ENCODE results near the gene PTCRA.

Gene PTCRA

DNA sequence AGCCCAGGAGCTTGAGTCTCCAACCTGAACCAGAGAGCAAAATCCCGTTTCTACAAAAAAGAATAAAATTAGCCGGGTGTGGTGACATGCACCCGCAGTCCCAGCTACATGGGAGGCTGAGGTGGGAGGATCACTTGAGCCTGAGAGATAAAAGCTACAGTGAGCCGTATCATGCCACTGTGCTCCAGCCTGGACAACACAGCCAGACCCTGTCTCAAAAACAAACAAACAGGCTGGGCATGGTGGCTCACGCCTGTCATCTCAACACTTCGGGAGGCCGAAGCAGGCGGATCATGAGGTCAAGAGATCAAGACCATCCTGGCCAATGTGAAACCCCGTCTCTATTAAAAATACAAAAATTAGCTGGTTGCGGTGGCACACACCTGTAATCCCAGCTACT, 11.4 kb upstream of the PTCRA start:
- no peak for DNase-seq (ENCODE audit: low read depth, low spot score)

DNA sequence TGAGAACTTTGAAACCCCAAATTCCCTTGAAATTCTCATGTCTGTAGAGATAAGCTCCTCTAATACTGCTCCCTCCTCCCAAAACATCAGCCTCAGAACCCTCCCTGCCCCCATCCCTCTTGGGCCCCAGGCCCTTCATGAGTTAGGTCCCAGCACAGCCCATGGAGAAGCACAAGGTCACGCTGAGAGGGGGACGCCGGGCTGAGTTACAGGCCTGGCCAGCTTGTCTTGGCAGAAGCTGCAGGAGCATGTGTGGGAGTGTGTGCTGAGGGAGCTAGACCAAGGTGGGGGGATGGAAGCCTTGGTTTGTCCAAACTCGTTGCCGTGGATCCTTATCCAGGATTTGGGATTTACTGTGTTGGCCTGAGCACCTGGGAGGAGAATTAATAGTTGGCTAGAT, 8.5 kb upstream of the PTCRA start:
- no peak for DNase-seq (ENCODE audit: low read depth, low spot score)

DNA sequence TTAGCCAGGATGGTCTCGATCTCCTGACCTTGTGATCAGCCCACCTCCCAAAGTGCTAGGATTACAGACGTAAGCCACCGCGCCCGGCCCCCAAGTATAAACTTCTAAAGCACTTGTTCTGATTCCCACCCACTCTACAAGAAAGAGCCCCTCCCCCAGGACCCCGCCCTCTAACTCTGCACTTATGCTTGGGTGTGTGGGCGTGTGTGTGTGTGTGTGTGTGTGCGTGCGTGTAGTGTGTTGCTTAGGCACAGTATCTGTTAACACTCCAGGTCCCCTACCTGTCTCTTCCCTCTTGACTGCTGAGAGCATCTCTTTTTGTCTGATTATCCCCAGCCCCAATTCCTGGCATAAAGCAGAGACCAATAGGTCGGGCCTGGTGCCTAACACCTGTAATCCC, 6.0 kb upstream of the PTCRA start:
- no peak for DNase-seq (ENCODE audit: low read depth, low spot score)

DNA sequence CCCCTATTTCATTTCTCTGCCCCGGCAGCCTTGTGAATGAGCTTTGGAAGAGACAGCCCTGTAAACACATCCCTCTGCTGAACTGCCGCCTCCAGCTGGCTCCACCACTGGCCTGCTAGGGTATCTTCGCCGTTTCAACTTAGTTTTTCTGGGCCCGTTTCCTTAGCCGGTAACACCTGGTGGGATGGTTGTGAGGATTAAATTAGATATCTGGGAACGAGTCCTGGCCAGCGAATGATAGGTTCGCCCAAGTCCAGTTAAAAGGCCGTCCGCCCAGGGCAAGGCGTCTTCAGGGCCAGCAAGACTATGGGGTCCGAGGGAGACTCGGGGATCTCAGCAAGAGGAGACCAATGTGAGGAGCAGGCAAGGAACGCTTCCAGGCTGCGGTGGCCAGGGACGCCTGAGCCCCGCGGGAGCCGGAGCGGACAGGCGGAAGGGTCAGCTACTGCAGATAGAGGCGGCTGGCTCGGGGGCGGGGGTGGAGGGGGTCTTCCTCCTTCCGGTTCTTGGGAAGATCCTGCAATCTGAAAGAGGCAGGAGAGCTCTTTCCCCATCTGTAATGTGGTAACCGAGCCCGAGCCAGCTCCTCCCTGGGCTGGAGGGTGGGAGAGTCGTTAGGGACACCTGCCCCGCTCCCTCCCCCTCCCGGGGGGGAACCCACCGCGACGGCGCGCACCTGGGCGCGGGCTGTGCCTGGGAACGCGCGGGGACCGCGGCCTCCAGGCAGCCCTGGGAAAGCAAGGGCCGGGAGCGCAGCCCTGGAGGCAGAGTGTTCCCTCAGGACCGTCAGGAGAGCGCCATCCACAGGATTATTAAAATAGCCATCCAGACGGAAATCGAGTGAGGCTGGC, 4.5 kb upstream of the PTCRA start:
- peak; percentile 79 for DNase-seq (ENCODE audit: low read depth, low spot score)

DNA sequence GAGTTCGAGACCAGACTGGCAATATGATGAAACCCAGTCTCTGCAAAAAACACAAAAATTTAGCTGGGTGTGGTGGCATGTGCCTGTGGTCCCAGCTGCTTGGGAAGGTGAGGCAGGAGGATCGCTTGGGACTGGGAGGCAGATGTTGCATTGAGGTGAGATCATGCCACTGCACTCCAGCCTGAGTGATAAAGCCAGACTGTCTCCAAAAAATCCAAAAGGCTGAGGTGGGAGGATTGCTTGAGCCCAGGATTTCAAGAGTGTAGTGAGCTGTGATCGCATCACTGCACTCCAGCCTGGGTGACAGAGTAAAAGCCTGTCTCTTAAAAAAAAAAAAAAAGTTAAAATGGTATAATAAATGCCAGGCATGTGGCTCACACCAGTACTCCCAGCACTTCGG, 1.3 kb upstream of the PTCRA start:
- DNase-seq (ENCODE audit: low read depth, low spot score) = no peak

DNA sequence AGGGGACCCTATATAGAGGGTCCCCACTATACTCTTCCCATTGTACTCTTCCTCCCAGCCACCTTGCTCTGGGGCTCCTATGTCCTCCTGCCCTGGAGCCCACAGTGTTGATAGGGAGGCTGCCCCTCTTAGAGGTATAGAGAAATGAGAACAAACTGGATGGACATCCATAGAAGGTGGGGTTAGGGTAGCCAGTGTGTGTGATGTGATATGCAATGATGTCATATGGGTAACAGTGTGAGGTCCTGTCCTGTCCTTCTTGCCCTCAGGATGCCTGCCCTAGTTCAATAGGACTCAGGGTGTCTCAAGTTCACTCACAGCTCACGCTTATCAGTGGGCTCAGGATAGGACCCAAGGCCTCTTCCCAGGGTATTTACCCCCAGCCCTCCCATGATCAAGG, 435 bp downstream of the PTCRA start:
- no peak for DNase-seq (ENCODE audit: low read depth, low spot score)

DNA sequence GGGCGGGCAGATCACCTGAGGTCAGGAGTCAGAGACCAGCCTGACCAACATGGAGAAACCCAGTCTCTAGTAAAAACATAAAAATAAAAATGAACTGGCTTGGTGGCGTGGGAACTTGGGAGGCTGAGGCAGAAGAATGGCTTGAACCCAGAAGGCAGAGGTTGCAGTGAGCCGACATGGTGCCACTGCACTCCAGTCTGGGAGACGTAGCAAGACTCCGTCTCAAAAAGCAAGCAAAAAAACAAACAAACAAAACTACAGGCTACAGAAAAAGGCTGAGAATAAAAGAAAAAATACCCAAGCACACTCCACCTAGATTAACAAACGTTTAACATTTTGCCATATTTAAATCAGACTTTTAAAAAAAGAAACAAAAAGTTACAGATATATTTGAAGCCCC, 5.9 kb downstream of the PTCRA start:
- no peak for DNase-seq (ENCODE audit: low read depth, low spot score)

DNA sequence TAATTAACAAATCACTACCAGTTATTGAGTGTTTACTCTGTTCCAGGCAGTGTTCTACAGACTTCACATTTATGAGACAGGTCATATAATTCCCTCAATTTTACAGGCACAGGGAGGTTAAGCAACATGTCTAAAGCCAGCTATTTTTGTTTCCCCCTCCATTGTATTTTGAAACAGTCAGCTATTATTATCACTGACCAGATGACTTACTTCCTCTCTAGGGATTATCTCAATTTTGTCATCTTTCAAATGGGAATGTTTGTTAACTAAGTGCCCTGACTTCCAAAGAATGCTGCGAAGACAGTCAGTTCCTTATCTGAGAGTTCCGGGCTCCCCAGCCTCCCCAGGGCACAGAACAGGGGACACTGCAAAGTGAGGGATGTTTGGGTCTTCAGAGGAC, 7.8 kb downstream of the PTCRA start:
- no peak for DNase-seq (ENCODE audit: low read depth, low spot score)

DNA sequence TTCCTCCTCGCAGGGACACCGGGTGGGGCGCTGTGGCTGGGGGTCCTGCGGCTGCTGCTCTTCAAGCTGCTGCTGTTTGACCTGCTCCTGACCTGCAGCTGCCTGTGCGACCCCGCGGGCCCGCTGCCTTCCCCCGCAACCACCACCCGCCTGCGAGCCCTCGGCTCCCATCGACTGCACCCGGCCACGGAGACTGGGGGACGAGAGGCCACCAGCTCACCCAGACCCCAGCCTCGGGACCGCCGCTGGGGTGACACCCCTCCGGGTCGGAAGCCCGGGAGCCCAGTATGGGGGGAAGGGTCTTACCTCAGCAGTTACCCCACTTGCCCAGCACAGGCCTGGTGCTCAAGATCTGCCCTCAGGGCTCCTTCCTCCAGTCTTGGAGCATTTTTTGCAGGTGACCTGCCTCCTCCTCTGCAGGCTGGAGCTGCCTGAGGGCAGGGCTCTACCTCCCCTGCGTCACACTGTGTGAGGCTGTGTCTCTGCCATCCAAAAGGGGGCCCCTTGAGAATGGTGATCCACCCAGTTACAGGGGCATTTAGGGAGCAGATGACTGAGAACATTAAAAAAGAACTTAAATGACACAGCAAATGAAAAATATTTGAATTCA, 9.5 kb downstream of the PTCRA start:
- peak; percentile 89 for DNase-seq (ENCODE audit: low read depth, low spot score)

DNA sequence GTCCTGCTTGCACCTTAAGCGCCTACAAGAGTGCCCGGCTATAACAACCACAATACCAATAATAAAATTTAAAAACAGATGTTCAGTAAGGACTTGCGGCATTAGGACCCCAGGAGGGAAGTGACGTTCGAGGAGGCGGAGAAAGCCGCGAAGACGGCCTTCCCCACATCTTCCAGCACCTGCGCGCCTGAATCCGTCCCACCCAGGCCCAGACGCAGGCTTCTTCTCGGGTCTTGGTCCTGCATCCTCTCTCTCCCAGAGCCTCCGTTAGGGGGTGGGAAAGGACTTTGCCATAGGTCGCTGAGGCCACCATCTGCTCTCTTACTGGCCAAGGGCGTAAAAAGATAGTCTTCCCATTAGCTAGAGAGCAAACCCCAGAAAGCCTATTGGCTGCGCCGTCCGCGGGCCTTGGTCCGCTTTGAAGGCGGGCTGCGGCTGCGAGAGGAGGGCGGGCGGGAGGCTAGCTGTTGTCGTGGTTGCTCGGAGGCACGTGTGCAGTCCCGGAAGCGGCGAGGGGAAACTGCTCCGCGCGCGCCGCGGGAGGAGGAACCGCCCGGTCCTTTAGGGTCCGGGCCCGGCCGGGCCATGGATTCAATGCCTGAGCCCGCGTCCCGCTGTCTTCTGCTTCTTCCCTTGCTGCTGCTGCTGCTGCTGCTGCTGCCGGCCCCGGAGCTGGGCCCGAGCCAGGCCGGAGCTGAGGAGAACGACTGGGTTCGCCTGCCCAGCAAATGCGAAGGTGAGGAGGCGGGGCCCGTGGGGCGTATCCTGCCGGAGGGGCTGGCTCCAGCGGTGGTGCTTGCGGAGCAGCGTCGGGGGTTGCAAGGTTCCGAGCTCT, 13.3 kb downstream of the PTCRA start, which contains the start of gene CNPY3:
TSS of gene CNPY3 (plus strand) at position 495 of the 835 bp plus-strand sequence. CDS start at position 586, 91 bp downstream.
- DNase-seq (ENCODE audit: low read depth, low spot score) = peak; percentile 99

DNA sequence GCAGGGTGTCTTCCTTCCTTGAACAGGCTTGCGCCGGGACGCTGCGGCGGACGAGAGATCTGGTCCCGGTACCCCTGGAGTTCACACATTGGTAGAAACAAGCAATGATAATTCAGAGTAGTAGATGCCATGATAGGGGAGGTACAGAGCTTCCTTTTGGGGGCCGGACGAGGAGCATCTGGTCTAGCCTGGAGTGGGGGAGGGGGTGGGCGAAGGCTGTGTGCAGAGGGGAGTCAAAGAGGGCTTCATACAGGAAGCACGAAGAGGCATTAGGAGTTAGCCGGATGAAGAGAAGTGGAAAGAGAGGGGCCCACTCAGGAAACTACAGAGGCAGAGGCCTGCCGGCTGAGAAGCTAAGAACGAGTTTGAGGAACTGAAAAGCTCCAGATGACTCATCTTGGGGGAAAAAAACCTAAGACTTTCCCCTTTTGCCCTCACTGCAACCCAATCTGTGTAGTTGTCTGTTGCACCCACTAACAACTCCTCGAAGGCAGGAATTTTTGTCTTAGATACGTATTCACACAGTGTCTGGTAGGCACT, 14.0 kb downstream of the PTCRA start:
- no peak for DNase-seq (ENCODE audit: low read depth, low spot score)

DNA sequence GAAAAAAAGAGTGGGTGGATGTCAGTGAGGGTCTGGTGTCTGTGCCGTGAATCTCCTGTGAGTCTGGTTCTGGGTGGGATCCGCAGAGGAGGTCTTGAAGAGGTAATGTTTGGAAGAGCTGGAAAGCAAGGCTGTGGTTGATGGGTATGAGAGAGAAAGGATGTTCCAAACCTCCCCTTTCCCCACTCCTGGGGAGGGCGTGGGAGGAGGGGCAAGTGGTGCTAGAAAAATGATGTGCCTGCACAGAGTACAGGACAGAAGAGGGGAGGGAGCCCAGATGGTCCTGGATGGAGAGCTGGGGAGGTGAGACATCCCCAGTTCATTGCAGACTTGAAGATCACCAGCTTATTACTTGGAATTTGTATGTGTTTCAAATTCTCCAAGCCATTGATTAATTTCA, 16.6 kb downstream of the PTCRA start:
- no peak for DNase-seq (ENCODE audit: low read depth, low spot score)

DNA sequence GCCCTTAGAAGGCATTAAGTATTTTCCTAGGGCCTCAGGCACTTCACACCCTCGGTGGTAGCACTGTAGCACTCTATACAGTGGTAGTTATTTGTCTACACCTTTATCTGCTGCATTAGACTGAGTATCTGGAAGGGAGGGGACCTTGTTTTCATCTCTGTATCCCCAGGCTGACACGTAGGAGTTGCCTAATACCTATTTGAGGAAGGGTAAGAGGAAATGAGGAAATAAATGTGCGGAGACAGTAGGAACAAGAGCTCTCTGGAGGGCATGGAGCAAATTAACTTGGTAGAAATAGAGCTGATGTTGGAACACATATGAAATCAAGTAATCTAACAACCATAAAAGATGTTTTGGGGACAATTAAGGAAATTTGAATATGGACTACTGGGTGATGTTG, 17.4 kb downstream of the PTCRA start:
- no peak for DNase-seq (ENCODE audit: low read depth, low spot score)

DNA sequence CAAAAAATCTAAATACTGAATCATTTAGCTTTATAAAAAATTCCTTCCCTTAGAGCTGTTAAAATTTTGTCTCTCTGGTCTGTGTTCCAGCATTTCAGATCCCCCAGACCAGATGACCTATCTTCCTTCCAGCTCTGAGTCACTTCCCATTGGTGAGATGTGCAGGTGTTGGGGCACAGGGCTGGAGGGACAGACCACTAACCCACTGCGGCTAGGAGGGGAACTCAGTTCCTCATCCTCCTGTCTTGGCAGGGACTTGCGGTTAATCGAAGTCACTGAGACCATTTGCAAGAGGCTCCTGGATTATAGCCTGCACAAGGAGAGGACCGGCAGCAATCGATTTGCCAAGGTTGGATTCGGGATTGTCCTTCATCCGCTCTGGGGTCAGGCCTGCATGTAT, 19.5 kb downstream of the PTCRA start:
- no peak for DNase-seq (ENCODE audit: low read depth, low spot score)

DNA sequence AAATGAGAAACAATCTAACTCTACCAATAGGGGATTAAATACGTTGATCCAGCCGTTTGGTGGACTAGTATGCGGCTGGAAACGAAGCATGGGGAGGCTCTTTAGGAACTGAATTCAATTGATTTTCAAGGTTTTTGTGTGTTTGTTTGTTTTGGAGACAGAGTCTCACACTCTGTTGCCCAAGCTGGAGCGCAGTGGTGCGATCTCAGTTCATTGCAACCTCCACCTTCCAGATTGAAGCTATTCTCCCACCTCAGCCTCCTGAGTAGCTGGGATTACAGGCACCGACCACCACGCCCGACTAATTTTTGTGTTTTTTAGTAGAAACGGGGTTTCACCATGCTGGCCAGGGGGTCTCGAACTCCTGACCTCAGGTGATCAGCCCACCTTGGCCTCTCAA, 20.5 kb downstream of the PTCRA start:
- no peak for DNase-seq (ENCODE audit: low read depth, low spot score)

DNA sequence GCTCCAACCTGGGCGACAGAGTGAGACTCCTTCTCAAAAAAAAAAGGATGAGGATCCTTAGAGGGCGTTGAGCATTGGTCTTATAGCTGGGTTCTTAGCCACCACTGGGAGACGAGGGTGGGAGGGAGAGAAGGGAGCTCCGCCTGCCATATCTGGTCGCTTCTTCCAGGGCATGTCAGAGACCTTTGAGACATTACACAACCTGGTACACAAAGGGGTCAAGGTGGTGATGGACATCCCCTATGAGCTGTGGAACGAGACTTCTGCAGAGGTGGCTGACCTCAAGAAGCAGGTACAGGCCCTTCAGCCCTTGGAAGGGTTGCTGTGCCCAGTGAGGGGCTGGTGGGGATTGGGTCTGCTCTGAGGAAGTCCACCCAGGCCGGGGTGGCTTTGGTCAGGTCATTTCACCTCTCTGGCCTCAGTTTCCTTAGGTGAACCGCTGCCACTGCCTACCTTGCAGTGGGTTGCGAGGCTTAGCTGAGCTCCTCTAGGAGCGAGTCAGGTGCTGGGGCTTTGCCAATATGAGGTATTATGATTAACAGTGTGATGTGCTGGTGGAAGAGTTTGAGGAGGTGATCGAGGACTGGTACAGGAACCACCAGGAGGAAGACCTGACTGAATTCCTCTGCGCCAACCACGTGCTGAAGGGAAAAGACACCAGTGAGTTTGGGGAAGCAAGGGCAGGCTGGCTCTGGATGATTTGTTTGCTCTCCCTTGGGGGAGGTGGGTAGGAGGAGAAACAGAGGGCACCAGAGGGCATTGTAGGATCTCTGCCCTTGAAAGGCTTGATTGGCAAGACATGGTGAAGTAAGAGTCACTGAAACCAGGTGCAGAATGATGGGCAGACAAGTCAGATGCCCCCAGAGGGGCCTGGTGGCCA, 21.9 kb downstream of the PTCRA start:
- DNase-seq (ENCODE audit: low read depth, low spot score) = no peak

DNA sequence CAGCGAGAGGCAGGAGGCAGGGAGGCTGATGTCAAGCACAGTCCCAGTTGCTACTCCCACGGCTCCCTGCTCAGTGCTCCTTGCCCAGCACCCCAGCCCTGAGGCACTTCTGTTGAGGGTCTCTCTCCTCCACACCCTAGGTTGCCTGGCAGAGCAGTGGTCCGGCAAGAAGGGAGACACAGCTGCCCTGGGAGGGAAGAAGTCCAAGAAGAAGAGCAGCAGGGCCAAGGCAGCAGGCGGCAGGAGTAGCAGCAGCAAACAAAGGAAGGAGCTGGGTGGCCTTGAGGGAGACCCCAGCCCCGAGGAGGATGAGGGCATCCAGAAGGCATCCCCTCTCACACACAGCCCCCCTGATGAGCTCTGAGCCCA, 22.6 kb downstream of the PTCRA start:
- no peak for DNase-seq (ENCODE audit: low read depth, low spot score)

DNA sequence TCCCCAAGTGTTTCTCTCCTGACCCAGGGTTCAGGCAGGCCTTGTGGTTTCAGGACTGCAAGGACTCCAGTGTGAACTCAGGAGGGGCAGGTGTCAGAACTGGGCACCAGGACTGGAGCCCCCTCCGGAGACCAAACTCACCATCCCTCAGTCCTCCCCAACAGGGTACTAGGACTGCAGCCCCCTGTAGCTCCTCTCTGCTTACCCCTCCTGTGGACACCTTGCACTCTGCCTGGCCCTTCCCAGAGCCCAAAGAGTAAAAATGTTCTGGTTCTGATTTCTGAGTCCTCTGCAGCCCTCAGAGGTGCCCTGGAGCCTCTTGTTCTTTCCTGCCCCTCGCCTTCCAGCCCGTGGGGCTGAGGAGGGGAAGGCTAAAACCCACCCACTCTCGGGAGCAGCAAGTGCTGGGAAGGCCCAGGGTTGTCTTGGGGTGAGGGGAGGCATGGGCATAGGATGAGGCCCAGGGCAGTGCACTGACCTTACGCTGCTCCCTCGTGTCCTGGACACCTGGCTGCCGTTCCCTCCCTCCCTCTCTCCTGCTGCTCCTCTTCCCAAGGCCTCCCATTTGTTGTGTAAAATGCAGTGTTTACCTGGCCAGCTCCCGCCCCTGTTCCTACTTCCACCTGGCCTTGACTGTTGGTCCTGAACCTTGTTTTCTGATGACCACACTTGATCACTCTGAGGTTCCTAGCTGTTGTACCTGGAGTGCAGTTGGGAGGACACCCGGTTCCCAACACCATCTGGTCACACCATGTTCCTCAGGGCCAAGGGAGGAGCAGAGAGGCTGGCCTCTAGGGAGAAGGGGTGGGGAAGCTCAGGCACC, 23.3 kb downstream of the PTCRA start:
- DNase-seq (ENCODE audit: low read depth, low spot score) = no peak

DNA sequence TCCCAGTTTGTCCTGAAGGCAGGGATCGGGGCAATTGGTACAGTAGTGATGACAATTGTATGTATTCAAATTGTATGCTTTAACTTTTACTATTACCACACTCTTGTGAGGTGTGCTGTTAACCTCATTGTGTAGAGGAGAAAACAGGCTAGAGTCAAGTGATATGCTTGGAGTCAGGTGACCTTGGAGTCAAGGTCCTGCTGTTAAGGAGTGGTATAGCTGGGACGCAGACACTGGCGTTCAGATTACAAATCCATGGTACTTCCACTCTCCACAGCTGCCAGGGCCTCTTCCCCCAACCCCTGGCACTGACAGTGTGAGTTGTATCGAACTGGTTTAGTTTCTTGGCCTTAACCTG, 23.9 kb downstream of the PTCRA start:
- DNase-seq (ENCODE audit: low read depth, low spot score) = no peak

DNA sequence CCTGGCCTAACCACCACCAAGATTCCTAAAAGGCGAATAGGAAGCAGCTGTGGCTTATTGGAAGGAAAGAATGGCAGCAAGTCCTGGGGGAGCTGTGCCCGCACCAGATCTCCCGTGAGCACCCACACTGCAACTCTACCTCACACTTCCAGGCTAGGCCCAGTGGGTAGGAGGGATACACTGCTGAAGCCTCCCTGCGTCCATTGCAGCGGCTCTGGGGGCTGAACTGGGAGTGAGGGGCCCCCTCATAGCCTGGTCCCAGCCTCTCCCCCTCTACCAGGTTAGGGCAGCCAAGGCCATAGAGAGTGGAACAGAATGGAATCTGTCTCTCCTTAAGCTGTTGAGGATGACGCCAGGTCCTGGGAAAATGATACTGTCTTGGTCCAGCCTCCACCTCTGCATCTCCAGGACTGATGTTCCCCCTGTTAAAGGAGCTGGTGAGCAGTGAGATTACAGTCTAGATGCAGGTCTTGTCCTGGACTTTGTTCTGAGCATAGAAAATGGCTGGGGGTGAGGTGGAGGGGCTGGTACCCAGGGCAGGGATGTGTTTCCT, 24.7 kb downstream of the PTCRA start:
- no peak for DNase-seq (ENCODE audit: low read depth, low spot score)

Measured in ELF-1 (cell line).